CD1c-positive myeloid dendritic cell (primary cell): ENCODE data around the gene GDF15.
"Not testable (repeated sequence)": the region's sequence is repeated elsewhere in the genome, so short reads cannot be mapped to it uniquely, and the experiment has no call there.

Source experiments
- DNase-seq: peaks from one replicate; pipeline ENCODE4 v3.0.0-alpha.2; 2016; ENCODE audit errors: extremely low spot score

The GDF15 gene

DNA sequence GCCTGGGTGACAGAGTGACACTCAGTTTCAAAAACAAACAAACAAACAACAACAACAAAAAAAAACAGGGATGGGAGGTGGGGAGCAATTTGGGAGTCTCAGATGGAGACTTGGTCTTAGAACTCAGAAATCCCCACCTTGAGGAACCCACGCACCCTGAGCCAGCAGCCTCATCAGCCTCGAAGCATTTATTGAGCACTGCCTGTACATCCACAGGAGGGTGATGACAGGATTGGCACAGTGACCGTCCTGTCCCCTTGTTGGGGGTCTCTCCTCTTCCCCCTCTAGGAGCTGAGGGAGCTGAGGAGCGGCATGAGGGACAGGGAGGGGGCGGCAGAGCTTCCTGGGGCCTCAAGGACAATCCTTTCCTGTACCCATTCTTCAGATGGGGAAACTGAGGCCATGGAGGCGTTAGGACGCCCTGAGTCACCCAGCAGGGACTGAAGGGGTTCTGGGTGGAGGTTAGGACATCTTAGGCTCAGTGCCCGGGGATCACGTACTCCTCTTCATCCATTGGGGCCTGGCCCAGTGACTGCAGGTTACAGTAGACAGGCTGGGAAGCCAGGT is 5.6 kb downstream of the GDF15 start:
- DNase-seq = no peak

DNA sequence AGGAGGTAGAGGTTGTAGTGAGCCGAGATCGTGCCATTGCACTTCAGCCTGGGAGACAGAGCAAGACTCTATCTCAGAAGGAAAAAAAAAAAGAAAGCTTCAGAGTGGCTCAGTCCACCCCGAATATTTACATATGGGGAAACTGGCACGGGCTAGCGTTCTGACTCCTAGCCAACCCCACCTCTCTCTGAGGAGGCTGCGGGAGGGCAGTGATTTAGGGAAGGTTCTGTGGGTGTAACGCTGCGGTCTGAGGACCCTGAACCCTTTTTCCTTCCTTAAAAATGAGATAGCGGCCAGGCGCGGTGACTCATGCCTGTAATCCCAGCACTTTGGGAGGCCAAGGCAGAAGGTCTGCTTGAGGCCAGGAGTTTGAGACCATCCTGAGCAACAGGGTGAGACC is 6.5 kb downstream of the GDF15 start:
- DNase-seq = peak; percentile 93

DNA sequence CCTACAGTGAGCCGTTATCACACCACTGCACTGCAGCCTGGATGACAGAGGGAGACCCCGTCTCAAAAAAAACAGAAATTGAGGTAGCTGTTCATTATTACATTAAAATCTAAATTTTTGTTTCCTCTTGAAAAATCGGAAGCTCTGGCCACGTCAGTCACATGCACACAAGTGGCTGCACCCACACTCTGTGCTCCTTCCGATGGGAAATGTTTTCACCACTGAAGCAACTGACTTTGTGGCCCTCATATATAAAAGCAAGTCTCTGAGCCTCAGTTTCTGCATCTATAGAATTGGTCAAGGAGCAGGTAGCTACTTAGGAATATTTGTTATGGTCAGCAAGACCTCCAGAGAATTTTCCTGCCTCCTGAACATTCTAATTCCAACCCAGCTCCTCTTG is 7.0 kb downstream of the GDF15 start:
- DNase-seq = peak; percentile 83

DNA sequence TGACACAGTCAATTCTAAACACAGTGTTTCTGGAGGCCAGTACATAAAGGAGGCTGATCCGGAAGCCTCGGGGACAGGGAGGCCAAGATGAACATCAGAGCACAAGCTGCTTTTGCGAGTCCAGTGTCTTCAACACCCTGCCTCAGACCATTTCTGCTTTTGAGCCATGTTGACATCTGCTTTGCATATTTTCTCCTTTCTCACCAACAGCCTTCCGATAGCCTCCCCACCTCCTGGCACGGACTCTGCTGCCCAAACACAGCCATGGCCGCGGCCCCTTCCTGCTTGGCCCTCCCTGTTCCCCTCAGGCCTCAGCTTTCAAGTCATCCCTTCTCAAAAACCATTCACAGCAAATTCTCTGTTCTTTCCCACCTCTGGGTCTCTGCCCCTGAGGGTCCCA is 7.9 kb downstream of the GDF15 start:
- peak; percentile 85 for DNase-seq

DNA sequence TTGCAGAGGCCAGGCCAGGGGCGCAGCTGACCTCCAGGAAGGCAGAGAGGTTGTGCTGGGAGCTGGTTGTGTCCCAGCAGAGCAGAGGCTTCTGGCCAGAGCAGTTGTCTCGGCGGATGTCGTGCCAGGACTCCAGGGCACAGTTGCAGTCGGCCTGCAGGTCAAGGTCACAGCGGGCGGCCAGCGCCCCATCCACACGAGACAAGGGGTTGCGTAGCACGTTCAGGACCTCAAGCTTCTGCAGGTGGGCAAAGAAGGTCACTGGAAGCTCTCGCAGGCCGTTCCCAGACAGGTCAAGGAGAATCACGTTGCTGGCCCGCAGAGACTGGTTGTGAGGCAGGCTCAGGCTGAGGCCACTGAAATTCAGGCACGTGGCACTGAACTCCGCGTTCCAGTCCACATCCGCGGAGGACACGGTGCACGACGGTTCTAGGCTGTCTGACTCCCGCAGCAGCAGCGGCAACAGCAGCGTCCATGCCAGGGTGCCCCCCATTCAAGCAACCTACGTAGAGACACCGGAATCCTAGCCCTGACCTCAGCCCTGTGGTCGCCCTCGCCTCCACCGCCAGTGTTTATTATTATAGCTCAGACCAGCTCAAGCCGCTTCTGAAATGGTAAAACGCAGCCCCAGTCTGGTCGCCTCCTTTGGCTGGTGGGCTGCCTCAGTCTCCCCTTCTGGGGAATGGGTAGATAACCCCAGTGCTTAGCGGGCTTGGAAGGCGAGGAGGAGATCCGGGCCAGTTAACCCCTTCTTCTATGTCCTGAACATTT is 10.7 kb downstream of the GDF15 start:
- no peak for DNase-seq

DNA sequence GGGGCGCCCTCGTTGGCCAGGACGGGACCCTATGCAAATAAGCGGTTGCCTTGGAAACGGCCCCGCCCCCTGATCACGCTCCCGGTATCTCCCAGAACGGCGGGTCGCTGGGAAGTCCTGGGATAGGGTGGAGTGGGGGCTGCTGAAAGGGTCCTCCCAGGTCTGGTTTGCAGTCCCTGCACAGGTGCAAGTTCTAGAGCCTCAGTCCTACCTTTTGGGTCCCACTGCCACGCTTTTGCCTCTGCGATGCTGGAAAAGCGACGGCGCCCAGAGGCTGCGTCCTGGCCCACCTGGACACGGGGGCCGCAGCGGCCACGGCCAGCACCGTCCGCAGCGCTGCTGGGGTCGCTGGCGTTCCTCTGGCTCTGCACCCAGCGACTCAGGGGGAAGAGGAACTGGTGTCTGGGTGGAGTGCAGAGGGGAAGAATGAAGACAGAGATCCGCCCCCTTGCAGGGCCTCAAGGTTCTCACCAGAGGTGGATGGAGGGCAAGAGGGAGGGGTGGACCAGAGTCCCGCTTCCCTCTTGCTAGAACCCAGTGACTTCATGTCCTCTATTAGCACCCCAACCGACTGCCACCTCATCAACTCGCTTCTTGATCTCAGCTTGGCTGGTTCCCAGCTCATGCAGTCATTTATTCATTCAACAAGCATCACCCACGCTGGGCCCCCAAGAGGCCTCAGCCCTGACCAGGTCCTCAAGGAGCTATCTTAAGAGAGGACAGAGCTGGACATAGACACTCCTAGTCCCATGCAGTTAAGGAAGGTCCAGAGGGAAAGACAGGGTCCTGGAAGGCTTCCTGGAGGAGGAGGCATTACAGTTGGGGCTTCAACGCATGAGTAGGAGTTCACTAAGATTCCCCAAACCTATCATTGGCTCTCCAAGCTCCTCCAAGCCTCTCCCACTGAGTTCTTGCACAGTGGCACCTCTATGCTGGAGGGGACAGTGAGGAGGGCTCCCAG is 11.6 kb downstream of the GDF15 start, which contains the start of gene LRRC25:
Gene LRRC25, minus strand, starts transcription at position 381 of the 961 bp plus-strand sequence. CDS start 659 bp downstream, outside the sequence.
- DNase-seq = peak; percentile 85

DNA sequence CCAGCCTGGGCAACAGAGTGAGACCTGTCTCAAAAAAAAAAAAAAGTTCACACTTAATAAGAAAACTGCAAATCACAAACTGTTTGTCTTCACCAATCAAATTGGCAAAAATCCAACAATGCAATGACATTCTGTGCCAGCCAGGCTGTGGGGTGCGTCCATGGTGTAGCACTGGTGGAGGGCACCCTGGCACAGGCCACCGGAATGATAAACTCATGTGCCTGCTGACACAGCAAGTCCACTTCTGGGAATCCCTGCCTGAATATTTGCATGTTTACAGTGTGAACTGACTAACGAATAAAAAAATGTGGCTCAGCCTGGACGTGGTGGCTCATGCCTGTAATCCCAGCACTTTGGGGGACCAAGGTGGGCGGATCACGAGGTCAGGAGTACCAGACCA is 13.1 kb downstream of the GDF15 start:
- DNase-seq = no peak

DNA sequence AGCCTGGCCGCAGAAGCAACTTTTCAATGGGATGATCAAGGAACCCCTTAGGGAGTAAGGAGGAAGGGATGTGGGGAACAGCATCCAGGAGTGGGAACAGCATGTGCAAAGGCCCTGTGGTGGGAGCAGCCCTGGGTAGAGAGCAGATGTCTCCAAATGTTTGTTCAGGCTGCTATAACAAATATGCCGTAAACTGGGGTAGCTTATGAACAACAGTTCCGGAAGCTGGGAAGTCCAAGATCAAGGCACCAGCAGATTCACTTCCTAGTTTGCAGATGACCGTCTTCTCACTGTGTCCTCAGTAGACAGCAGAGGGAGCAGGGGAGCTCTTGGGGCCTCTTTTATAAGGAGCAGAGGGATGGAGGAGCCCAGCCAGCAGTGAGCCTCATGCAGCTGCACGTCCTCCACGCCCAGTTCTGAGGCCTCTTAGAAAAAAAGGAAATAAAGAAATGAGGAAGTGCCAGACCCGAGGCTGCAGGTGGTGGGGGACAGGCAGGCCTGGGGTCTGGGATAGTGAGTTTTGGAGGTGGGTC is 15.7 kb downstream of the GDF15 start:
- DNase-seq = peak; percentile 94

DNA sequence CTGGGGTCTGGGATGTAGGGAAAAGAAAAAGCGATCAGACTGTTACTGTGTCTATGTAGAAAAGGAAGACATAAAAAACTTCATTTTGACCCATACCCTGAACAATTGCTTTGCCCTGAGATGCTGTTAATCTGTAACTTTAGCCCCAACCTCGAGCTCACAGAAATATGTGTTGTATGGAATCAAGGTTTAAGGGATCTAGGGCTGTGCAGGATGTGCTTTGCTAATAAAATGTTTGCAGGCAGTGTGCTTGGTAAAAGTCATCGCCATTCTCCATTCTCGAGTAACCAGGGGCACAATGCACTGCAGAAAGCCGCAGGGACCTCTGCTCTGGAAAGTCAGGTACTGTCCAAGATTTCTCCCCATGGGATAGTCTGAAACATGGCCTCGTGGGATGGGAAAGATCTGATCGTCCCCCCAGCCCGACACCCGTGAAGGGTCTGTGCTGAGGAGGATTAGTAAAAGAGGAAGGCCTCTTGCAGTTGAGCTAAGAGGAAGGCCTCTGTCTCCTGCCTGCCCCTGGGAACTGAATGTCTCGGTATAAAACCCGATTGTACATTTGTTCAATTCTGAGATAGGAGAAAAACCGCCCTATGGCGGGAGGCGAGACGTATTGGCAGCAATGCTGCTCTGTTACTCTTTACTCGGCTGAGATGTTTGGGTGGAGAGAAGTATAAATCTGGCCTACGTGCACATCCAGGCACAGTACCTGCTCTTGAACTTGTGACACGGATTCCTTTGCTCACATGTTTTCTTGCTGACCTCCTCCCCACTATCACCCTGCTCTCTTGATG is 16.7 kb downstream of the GDF15 start:
- not testable (repeated sequence) for DNase-seq

DNA sequence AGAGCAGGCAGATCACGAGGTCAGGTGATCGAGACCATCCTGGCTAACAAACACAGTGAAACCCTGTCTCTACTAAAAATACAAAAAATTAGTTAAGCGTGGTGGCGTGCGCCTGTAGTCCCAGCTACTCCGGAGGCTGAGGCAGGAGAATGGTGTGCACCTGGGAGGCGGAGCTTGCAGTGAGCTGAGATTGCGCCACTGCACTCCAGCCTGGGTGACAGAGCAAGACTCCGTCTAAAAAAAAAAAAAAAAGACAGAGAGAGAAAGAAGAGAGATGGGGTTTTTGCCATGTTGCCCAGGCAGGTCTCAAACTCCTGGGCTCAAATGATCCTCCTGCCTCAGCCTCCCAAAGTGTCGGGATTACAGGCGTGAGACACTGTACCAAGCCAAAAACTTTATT is 19.8 kb downstream of the GDF15 start:
- DNase-seq = not testable (repeated sequence)

DNA sequence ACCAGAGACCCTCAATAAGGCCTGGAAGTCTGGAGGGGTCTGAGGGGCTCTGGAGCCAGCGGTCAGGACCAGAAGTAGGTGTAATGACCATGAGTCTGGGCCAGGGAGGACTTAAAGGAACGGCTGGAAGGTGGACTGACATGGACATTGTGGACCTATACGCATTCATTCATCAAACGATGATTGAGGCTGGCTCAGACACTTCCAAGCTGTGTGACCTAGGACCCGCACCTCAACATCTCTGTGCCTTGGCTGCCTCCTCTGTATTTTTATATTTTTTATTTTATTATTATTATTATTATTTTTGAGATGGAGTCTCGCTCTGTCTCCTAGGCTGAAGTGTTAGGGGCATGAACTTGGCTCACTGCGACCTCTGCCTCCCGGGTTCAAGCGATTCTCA is 20.8 kb downstream of the GDF15 start:
- DNase-seq = no peak

DNA sequence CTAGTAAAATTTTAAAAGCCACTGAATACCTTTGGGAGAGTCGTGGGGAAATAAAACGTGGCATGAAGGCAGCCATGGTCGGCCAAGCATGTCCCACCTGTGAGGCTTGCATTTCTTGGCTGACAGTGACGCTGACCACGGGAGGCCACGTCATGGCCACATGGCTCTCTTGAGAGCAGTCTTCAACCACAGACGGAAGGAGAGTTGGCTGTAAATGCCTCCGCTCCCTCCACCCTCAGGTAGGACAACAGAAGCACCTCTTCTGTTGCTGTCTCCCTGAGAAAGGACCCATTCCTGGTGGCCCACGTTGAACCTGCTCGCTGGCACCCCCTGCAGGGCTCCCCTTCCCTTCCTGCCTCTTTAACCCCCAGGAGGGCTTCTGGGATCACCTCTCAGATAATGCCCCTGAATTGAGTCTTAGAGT is 22.1 kb downstream of the GDF15 start:
- DNase-seq = peak; percentile 58

DNA sequence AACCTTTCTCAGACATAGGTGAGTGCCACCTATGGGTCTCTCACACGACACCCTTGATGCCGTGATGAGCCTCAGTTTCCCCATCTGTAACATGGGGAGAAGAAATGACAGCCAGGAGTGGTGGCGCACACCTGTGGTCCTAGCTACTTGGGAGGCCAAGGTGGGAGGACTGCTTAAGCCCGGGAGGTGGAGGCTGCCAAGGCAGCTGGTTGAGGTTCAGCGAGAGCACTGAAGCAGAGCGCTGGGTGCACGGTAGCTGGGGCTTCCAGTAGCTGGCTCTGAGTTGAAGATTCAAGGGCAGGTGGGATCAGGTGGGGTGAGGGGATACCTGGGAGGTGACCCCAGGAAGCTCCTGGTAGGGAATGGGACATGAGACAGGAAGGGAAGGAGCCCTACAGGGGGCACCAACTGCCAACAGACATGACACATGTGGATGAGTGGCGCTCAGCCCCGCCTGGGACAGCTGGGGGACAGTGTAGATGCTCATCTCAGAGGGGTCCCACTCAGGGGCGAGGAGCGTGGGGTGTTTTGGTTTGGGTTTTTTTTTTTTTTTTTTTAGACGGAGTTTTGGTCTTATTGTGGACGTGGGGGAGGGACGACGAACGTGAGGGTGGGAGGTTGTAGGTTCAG is 26.8 kb downstream of the GDF15 start:
- DNase-seq = no peak

DNA sequence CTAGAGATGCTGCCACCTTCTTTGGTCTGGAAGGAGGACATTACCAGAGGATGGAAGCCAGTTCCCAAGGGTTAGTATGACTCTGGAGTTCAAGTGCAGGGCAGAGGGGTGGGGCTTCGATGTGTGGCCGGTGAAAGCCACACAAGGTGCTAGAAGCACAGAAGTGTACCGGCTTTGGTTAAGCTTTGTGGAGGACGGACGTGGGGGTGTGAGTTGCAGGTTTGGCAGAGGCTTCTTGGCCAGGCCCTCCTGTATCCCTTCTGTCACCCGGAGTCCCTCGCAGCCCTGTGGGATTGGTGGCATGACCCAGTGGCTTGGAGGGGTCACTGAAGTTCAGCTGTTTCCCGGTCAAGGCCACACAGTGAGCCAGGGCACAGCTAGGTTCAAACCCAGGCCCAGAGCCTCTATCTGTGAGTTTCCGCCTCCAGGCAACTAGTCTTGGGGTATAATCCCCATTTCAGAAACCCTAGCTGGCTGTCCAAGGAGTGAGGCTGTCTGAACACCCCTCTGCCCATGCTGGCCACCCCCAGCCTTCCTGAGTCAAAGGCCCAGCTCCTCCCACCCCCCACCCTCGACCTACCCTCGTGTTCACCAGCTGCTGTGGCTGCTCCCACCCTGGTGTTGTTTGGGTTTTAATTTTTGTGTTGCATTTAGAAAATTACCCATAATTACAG is 28.7 kb downstream of the GDF15 start:
- DNase-seq = peak; percentile 56

DNA sequence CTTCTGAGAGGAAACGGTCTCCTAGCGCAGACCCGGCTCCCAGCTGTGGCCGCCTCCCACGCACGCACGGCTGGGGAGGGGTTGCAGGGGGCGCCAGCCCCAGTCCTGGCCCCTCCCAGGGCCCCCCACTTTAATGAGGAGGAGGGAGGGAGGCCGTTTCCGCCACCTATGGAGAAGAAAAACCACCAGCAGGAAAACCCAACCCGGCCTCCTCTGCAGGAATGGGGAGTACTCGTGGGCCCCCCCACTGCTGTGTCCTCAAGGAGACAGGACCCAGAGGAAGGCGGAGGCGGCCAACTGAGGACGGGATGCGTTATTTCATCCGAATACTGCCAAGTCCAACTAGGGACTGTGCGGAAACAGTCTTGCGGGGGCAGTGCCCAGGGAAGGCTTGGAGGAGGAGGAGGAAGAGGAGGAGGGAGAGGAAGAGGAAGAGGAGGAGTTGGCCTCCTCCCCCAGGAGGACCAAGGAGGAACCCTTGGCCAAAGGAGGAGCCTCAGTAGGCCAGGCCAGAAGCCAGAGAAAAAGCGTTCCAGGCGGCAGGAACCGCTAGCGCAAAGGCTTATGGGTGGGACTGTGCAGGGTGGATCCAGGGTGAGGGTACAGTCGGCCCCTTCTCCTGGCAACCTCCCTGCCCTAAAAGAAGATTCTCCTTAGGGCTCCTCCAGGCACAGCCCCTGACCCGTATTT is 29.4 kb downstream of the GDF15 start:
- DNase-seq = peak; percentile 85

DNA sequence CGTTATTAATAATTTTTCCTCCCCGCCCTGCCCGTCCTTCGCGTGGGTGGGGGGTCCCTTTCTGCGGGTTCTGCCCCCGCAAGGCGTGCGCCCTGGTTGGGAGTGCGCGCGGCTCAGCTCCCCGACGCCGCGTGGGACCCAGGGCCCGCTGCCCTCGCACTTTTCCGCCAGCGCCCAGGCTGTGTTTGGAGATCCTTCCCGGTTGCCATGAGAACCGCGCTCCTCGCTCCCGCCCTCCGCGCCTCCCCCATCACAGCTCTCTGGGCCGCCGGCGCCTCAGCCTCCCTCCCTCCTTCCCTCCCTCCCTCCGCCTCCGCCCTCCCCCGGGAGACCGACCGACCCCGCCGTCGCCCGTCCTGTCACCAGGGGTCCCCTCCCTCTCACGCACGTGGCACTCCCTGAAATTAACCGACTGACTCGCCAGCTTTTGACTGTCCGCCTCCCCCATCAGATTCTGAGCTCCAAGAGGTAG is 30.9 kb downstream of the GDF15 start:
- peak; percentile 90 for DNase-seq

DNA sequence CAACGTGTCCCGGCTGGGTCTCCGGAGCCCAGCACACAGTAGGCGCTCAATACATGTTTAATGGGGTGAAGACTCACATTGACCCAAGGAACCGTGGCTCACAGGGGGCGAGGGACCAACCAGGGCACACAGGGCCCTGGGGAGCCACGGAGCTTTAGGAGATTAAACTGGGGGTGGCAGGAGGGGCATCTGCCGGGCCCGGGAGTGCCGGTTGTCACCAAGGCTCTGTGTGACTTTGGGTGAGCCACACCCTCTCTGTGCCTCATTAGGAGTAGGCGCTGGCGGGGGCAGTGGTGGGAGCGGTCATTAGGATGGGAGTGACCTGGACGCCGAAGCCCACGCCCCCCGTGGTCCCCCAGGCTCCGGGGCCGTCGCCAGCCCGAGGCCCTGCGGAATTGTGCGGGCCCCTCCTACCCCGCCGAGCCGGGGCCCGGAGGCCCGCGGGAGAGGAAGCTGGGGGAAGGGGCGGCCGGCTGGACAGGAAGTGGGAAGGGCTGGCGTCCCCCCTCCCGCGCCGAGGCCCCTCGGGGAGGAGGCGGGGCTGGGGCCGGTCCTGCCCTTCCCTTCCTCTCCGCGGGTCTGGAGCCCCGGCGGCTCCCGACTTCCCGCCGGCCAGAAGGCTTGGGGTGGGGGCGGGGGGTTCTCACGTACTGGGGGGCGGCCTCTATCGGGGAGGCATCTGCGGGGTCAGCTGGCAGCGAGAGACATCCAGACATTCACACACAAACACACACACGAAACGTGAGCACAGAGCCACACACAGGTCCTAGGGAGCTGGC is 31.5 kb downstream of the GDF15 start:
- DNase-seq = peak; percentile 85

DNA sequence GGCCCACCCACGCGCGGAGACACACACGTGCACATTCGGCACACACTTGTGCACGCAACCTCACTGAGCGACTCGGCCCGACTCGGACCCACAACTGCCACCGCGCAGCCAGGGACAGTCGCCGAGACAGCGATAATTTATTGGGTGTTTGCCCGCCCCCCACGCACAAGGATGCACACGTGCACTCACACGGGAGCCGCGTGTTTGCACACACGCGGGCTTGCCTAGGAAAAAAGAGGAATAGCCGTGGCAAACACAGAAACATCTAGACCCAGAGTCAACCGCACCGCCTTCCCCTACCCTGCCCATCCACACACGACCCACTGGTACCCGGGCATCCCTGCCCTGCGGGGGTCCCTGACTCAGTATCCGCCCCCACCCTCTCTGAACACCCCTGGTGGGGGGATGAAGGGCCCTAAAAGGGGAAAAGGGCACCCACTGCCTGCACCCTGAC is 32.1 kb downstream of the GDF15 start:
- peak; percentile 86 for DNase-seq
